ENCODE measurements around the gene HPCAL1. TPM values are rescaled to one million over a fixed set of nuclear protein-coding genes. Genes with fewer than 3 reads are reported as not detected.
A peak's percentile ranks its signal among the peaks of the same experiment; 100 is the strongest.

HPCAL1 gene
- total RNA-seq, 1 donor from 2014 or later, result 15.9 TPM

DNA sequence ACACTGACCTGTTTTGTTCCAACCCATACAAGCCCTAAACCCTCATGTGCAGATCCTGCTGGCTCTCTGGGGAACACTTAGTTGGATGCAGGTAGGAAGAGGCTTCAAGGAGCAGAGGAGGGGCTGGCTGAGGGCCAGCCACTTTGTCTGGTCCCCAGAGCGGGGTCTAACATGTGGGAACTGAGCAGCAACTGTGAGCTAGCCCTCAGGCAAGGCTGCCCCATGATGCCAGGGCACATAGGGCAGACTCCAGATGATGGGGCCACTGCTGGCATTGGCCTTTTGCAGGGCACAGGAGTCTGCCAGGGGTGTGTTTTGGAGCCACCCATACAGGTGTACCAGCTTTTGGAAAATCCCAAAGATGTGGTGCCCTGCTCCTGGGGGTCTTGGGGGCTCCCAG, 67.7 kb downstream of the HPCAL1 start:
- Mint-ChIP-seq H3K9me3 (no peaks in the 10 kb centered on the region), H3K4me3 (no peak overlapping the region), H3K4me1 (peaks cover 39% of the 10 kb centered on the region), H3K27me3 (no peaks in the 10 kb centered on the region), H3K36me3 (ENCODE audit: low read depth) (peaks cover 2% of the 10 kb centered on the region), H3K27ac (peak overlapping the region; percentile 3)
- ATAC-seq (ENCODE audit: low read depth) (no peak), DNase-seq (no peak)
- ChIA-PET CTCF (no interaction called here), POLR2A (no interaction called here)
- TF ChIP-seq, protein P1, sequence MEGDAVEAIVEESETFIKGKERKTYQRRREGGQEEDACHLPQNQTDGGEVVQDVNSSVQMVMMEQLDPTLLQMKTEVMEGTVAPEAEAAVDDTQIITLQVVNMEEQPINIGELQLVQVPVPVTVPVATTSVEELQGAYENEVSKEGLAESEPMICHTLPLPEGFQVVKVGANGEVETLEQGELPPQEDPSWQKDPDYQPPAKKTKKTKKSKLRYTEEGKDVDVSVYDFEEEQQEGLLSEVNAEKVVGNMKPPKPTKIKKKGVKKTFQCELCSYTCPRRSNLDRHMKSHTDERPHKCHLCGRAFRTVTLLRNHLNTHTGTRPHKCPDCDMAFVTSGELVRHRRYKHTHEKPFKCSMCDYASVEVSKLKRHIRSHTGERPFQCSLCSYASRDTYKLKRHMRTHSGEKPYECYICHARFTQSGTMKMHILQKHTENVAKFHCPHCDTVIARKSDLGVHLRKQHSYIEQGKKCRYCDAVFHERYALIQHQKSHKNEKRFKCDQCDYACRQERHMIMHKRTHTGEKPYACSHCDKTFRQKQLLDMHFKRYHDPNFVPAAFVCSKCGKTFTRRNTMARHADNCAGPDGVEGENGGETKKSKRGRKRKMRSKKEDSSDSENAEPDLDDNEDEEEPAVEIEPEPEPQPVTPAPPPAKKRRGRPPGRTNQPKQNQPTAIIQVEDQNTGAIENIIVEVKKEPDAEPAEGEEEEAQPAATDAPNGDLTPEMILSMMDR (IDR thresholded peaks at IDR 0.05), result no peak
- intact Hi-C loops (cut with micrococcal nuclease), result no loop called here

DNA sequence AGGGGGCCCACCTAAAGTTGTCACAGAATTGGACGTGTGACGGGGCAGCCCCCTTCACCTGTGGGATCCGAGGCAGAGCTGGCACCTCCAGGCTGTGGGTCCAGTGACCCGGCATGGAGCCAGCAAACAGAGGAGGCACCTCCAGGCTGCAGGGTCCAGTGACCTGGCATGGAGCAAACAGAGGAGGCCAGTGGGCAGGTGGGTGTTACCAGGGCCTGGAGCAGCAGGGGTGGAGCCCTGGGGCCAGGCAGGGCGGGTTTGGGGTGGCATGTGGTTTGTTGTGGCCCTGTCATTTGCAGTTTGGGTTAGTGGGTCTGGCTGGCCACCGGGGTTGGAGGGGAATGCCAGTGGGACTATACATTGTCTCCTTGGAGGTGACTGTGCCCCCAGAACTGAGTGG, 68.2 kb downstream of the HPCAL1 start:
- Mint-ChIP-seq H3K9me3 (no peaks in the 10 kb centered on the region), H3K4me3 (no peak overlapping the region), H3K4me1 (peaks cover 44% of the 10 kb centered on the region), H3K27me3 (no peaks in the 10 kb centered on the region), H3K27ac (no peak overlapping the region), H3K36me3 (ENCODE audit: low read depth) (peaks cover 2% of the 10 kb centered on the region)
- ChIA-PET POLR2A (no interaction called here), CTCF (no interaction called here)
- DNase-seq (no peak), ATAC-seq (ENCODE audit: low read depth) (no peak)
- TF ChIP-seq, protein P1 (IDR thresholded peaks at IDR 0.05), result no peak
- intact Hi-C loops (cut with micrococcal nuclease), result no loop called here

DNA sequence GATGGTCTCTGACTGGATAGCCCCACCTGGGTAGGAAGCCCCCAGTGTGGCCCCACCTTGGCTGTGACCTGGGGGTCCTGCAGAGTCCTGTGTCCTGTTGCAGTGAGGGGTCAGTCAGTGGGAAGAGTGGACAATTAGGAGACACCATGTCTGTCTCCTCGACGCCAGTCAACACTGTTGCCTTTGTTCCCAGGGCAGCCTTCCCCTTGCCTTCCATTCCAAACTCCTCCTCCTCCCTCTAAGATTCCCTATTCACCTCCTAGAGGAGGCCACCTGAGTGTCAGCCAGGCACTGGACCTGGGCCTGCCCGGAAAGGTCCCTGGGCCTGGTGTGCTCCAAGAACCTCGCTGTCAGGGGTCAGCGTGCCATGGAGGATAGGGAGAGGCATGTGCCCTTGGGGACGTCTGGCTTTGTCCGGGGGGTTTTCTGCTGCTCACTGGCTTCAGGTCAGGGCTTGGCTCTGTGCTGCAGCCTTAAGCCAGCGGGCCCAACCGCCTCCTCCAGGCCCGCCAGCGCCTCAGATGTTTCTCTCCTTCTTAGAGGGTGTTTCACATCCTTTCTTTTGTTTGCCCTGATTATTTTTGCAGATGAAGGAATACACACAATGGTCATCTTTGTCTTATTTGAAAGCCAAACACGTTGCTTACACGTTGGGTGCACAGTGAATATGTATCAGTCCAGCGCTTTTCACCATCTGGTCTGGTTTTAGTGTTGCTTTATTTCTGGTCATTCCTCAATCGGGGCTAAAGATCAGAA, 68.9 kb downstream of the HPCAL1 start:
- Mint-ChIP-seq H3K4me1 (peaks cover 51% of the 10 kb centered on the region), H3K27me3 (no peaks in the 10 kb centered on the region), H3K4me3 (no peak overlapping the region), H3K9me3 (no peaks in the 10 kb centered on the region), H3K27ac (no peak overlapping the region), H3K36me3 (ENCODE audit: low read depth) (peaks cover 2% of the 10 kb centered on the region)
- no peak for ATAC-seq (ENCODE audit: low read depth)
- CTCF ChIA-PET, result no interaction called here
- POLR2A ChIA-PET, result no interaction called here
- TF ChIP-seq, protein P1 (IDR thresholded peaks at IDR 0.05), result no peak
- intact Hi-C loops (cut with micrococcal nuclease), result no loop called here
- no peak for DNase-seq

DNA sequence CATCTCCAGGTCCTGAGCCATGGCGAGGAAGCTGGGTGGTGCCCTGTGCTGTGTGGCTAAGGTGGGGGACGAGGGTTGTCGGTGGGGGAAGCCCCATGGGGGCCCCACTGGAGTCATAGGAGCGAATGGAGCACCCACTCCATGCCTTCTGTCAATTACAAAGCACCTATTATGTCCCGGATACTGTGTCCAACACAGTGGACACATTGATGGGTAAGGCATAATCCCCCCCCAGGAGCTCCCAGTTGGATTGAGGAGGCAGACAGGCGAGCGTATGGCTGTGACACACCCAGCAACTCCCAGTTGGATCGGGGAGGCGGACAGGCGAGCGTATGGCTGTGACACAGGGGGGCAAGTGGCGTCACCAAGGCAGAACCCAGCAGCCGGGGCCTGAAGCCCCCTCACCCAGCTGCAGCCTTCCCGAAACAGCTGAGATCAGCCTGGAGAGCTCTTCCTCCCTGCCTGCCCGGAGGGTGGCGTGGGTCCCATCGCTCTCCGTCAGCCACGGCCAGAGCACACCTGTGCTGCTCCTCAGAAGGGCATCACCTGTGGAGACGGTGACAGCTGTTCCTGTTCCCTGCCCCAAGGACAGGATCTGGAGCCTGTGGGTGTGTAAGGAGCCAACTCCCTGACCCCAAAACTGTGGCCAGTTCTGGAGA, 69.6 kb downstream of the HPCAL1 start:
- H3K9me3 Mint-ChIP-seq, result no peaks in the 10 kb centered on the region
- TF ChIP-seq, protein P1 (IDR thresholded peaks at IDR 0.05), result no peak
- CTCF ChIA-PET, result no interaction called here
- H3K27me3 Mint-ChIP-seq, result no peaks in the 10 kb centered on the region
- H3K27ac Mint-ChIP-seq, result no peak overlapping the region
- H3K36me3 Mint-ChIP-seq (ENCODE audit: low read depth), result peaks cover 2% of the 10 kb centered on the region
- DNase-seq (no peak), ATAC-seq (ENCODE audit: low read depth) (no peak)
- no peak overlapping the region for H3K4me3 Mint-ChIP-seq
- H3K4me1 Mint-ChIP-seq, result peaks cover 50% of the 10 kb centered on the region
- POLR2A ChIA-PET, result interaction anchor here (0.5 kb wide), 1 partner anchor 37 kb away, joined by 3 read pairs; no protein-coding TSS in a partner anchor
- intact Hi-C loops (cut with micrococcal nuclease), result no loop called here

DNA sequence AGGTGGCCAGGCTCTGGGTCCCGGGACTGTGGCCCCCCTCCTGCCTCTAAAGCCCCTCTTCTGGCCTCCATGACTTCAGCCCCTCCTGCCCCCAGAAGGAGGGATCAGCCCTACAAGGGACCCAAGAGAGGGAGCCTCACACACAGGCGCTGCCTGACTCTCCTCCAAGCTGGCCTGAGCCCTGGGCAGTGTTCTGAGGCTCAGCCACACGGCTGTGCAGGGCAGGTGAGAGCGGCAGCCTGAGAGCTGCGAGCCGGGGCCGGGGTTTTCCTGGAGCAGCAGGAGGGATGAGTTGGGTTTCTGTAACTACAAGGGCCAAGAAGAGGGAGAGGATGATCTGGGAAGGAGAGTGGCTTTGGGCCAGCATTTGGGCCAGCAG, 70.1 kb downstream of the HPCAL1 start:
- ChIA-PET CTCF (no interaction called here), POLR2A (interaction anchor here (0.5 kb wide), 1 partner anchor 37 kb away, joined by 3 read pairs; no protein-coding TSS in a partner anchor)
- Mint-ChIP-seq H3K27me3 (no peaks in the 10 kb centered on the region), H3K27ac (peak overlapping the region; percentile 32), H3K9me3 (no peaks in the 10 kb centered on the region), H3K4me1 (peaks cover 56% of the 10 kb centered on the region), H3K4me3 (no peak overlapping the region), H3K36me3 (ENCODE audit: low read depth) (peaks cover 2% of the 10 kb centered on the region)
- TF ChIP-seq, protein P1 (IDR thresholded peaks at IDR 0.05), result no peak
- intact Hi-C loops (cut with micrococcal nuclease), result no loop called here
- no peak for DNase-seq
- ATAC-seq (ENCODE audit: low read depth), result no peak

Measured in activated B cell treated with CpG ODN at 0.5 μM for 24 hours (primary cell).